ENCODE measurements around the gene PLCB2. TPM values are rescaled to one million over a fixed set of nuclear protein-coding genes. Genes with fewer than 3 reads are reported as not detected.
A peak's percentile ranks its signal among the peaks of the same experiment; 100 is the strongest.

The PLCB2 gene
- total and polyA plus RNA-seq, 7 donors: 0.73 to 4.6 (median 2.0) TPM

DNA sequence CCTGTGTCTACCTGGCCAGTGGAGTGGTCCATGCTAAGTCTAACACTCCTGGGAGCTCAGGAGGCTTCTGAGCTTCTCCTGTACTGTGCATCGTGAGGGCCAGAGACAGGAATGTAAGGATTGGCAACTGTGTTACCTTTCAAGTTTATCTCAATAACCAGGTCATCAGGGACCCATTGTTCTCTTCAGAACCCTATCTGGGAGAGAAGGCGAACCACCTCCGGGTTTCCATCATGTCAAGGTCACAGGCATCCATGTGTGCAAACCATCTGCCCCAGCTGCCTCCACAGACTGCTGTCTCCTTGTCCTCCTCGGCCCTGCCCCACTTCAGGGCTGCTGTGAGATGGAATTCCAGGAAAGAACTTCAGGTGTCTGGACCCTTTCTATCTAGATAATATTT lies 30.8 kb downstream of the PLCB2 start:
- no peak overlapping the region for H3K4me3 ChIP-seq
- no peaks in the 10 kb centered on the region for H3K4me1 ChIP-seq
- ATAC-seq (no peak), DNase-seq (no peak)
- no peak overlapping the region for H3K27ac ChIP-seq
- H3K9me3 ChIP-seq: no peaks in the 10 kb centered on the region
- intact Hi-C loops (cut with DNase I): loop anchor here in 1 of 2 donors (5.0 kb wide), 1 partner anchor 145 kb away; no protein-coding TSS in a partner anchor
- WGBS, 3 donors: 57 to 64% (median 63%) methylated on average over 4 of the region's 4 CpGs
- peaks cover 0 to 35% (median 18%) of the 10 kb centered on the region in 3 donors for H3K27me3 ChIP-seq (ENCODE audit: insufficient read depth in 3 of 3, low read length in 2 of 3)
- TF ChIP-seq, protein P1, sequence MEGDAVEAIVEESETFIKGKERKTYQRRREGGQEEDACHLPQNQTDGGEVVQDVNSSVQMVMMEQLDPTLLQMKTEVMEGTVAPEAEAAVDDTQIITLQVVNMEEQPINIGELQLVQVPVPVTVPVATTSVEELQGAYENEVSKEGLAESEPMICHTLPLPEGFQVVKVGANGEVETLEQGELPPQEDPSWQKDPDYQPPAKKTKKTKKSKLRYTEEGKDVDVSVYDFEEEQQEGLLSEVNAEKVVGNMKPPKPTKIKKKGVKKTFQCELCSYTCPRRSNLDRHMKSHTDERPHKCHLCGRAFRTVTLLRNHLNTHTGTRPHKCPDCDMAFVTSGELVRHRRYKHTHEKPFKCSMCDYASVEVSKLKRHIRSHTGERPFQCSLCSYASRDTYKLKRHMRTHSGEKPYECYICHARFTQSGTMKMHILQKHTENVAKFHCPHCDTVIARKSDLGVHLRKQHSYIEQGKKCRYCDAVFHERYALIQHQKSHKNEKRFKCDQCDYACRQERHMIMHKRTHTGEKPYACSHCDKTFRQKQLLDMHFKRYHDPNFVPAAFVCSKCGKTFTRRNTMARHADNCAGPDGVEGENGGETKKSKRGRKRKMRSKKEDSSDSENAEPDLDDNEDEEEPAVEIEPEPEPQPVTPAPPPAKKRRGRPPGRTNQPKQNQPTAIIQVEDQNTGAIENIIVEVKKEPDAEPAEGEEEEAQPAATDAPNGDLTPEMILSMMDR (IDR thresholded peaks at IDR 0.05): no peak
- H3K36me3 ChIP-seq (ENCODE audit: insufficient read depth in 1 of 2, low read depth in 1 of 2): no peaks in the 10 kb centered on the region

DNA sequence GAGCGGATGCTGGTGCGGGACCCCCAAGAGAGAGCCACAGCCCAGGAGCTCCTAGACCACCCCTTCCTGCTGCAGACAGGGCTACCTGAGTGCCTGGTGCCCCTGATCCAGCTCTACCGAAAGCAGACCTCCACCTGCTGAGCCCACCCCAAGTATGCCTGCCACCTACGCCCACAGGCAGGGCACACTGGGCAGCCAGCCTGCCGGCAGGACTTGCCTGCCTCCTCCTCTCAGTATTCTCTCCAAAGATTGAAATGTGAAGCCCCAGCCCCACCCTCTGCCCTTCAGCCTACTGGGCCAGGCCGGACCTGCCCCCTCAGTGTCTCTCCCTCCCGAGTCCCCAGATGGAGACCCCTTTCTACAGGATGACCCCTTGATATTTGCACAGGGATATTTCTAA lies 31.8 kb downstream of the PLCB2 start:
- Histone ChIP-seq H3K4me1 (no peaks in the 10 kb centered on the region), H3K27ac (no peak overlapping the region), H3K36me3 (ENCODE audit: insufficient read depth in 1 of 2, low read depth in 1 of 2) (no peaks in the 10 kb centered on the region), H3K27me3 (ENCODE audit: insufficient read depth in 3 of 3, low read length in 2 of 3) (peaks cover 0 to 26% (median 11%) of the 10 kb centered on the region in 3 donors), H3K9me3 (no peaks in the 10 kb centered on the region), H3K4me3 (no peak overlapping the region)
- WGBS, 3 donors: 80 to 90% (median 85%) methylated on average over 7 of the region's 7 CpGs
- ATAC-seq: no peak
- no peak for DNase-seq
- TF ChIP-seq, protein P1 (IDR thresholded peaks at IDR 0.05): no peak
- intact Hi-C loops (cut with DNase I): loop anchor here (2.0 to 5.0 kb wide), 3 partner anchors 57 to 231 kb away; no protein-coding TSS in a partner anchor

DNA sequence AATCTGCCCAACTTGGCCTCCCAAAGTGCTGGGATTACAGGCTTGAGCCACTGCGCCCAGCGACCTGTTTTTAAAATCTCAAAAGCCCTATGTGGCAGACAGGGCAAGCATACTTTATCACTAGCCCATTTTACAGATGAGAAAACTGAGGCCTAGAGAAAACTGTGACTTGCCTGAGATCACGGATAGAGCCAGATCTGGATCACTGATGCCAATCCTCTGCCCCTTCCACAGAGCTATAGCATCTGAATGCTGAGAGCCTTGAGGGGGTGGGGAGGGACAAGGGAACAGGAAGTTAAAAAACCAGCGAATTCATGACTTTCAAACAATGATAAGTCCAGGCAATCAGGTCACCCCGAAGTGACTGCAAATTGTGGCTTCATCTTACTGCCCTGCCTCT lies 32.2 kb downstream of the PLCB2 start:
- ATAC-seq: no peak
- no peak for DNase-seq
- Histone ChIP-seq H3K36me3 (ENCODE audit: insufficient read depth in 1 of 2, low read depth in 1 of 2) (no peaks in the 10 kb centered on the region), H3K9me3 (no peaks in the 10 kb centered on the region), H3K4me3 (no peak overlapping the region), H3K4me1 (no peaks in the 10 kb centered on the region), H3K27me3 (ENCODE audit: insufficient read depth in 3 of 3, low read length in 2 of 3) (peaks cover 0 to 21% (median 10%) of the 10 kb centered on the region in 3 donors), H3K27ac (no peak overlapping the region)
- intact Hi-C loops (cut with DNase I): loop anchor here (2.0 to 5.0 kb wide), 3 partner anchors 57 to 231 kb away; no protein-coding TSS in a partner anchor
- 76 to 81% (median 76%) methylated on average over 5 of the region's 5 CpGs for WGBS, 3 donors
- TF ChIP-seq, protein P1 (IDR thresholded peaks at IDR 0.05): no peak

DNA sequence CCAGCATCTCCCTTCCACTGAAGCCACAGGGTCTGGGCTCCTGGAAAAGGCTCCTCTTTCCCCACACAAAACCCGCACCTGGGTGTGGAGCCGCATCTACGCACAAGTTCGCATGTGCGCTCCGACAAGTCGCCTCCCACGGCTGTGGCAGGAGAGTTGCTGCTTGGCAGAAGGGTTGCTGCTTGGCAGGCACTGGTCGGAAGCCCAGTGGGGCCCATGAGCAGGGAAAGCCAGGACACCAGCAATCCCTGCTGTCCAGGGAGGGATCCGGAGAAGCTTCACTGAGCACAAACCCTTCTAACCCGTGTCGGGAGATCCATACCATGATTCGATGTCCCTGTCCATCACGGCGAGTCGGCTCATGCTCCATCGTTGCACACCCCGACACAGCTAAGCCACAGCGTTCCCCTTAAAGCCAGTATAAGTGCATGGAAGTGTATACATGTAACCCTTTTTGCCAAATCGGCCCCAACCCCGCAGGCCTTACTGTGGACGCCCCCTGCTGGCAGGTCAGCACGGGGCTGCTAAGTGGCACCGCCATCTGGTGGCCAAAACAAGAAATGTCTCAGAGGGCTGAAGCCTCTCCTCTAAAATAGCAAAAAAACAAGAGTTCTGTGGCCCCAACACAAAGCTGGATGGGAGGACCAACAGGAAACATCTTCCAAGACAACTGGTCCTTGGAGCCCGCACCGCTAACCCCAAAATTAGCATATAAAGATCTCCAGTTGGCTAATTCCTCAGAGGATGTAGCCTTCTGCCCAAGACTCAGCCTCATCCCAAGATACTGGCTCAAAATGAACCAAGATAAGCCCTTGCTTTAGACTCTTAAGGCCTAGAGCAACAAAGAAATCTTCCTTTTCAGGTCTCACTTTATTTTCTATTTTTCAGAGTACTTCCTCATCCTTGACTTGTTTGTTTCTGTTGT lies 33.1 kb downstream of the PLCB2 start:
- no peaks in the 10 kb centered on the region for H3K36me3 ChIP-seq (ENCODE audit: insufficient read depth in 1 of 2, low read depth in 1 of 2)
- no peak overlapping the region for H3K4me3 ChIP-seq
- 52 to 56% (median 55%) methylated on average over 26 of the region's 26 CpGs for WGBS, 3 donors
- peak; percentile 80 to 91 (median 82) for ATAC-seq
- peaks cover 0 to 12% (median 8%) of the 10 kb centered on the region in 3 donors for H3K27me3 ChIP-seq (ENCODE audit: insufficient read depth in 3 of 3, low read length in 2 of 3)
- TF ChIP-seq, protein P1 (IDR thresholded peaks at IDR 0.05): peak; percentile 100
- H3K27ac ChIP-seq: no peak overlapping the region
- DNase-seq: peak; percentile 80 to 90
- H3K9me3 ChIP-seq: no peaks in the 10 kb centered on the region
- H3K4me1 ChIP-seq: no peaks in the 10 kb centered on the region
- intact Hi-C loops (cut with DNase I): loop anchor here (2.0 to 5.0 kb wide), 3 partner anchors 56 to 230 kb away; no protein-coding TSS in a partner anchor
